Lung (tissue), 12 donors: ENCODE data around the gene SP5. TPM values are rescaled to one million over a fixed set of nuclear protein-coding genes. Genes with fewer than 3 reads are reported as not detected.

Source experiments
- ATAC-seq: fragments of 200-7000 bp; cut with Tn5 transposase; one replicate; pipeline ENCODE4 v1.9.1; 2020; ENCODE audit warnings: moderate number of reproducible peaks; ENCODE audit not compliant: insufficient read depth, low FRiP score
- DNase-seq, 3 donors: peaks; one replicate each; pipeline ENCODE4 v3.0.0-alpha.2; 2013 to 2017
- H3K27ac ChIP-seq, 2 donors: one replicate each; pipeline ENCODE4 v1.5.1; 2013; ENCODE audit warnings: mild to moderate bottlenecking in 2 of 2, moderate library complexity in 2 of 2, control low read depth in 1 of 2, inconsistent platforms in 1 of 2, low read depth in 1 of 2, low read length in 1 of 2
- H3K27me3 ChIP-seq, 3 donors: one replicate each; pipeline ENCODE4 v1.5.1; 2013; ENCODE audit warnings: low read length in 2 of 3; ENCODE audit not compliant: control insufficient read depth in 3 of 3, insufficient read depth in 3 of 3
- H3K36me3 ChIP-seq, 4 donors: one replicate each; pipeline ENCODE4 v1.5.1; 2013; ENCODE audit warnings: low read length in 4 of 4, mild to moderate bottlenecking in 1 of 4, moderate library complexity in 1 of 4; ENCODE audit not compliant: control insufficient read depth in 4 of 4, insufficient read depth in 4 of 4
- H3K4me1 ChIP-seq, 5 donors: one replicate each; pipeline ENCODE4 v1.5.1; 2013; ENCODE audit warnings: low read length in 5 of 5, mild to moderate bottlenecking in 2 of 5, moderate library complexity in 1 of 5; ENCODE audit not compliant: control insufficient read depth in 5 of 5, insufficient read depth in 5 of 5
- H3K4me3 ChIP-seq: one replicate; pipeline ENCODE4 v1.5.1; 2013; ENCODE audit warnings: mild to moderate bottlenecking, control low read depth, moderate library complexity
- H3K9ac ChIP-seq, 2 donors: one replicate each; pipeline ENCODE4 v1.5.1; 2013; ENCODE audit warnings: low read length in 2 of 2, control low read depth in 1 of 2; ENCODE audit not compliant: insufficient read depth in 1 of 2
- H3K9me3 ChIP-seq, 4 donors: one replicate each; pipeline ENCODE4 v1.5.1; 2013; ENCODE audit warnings: low read length in 3 of 4, mild to moderate bottlenecking in 1 of 4, moderate library complexity in 1 of 4; ENCODE audit not compliant: control insufficient read depth in 4 of 4, insufficient read depth in 3 of 4
- WGBS, 2 donors: extraction: QIAGEN DNeasy Blood & Tissue Kit; methylation state at CpG; one replicate each; pipeline ENCODE4 v1.1.7; 2013; 5-methylcytosine and 5-hydroxymethylcytosine counted together
- polyA plus RNA-seq, 2 donors: library from polyadenylated mRNA; stranded (reverse); fragments of 200-250 nt; gene quantifications; one replicate each; pipeline ENCODE4 v1.2.1, GENCODE V29; 2013
- total RNA-seq, 2 donors: library from RNA; depleted of rRNA in 1 of 2; stranded (reverse); fragments of >200 nt in 1 of 2; gene quantifications; one replicate each; pipeline ENCODE4 v1.2.1, GENCODE V29; 2014 to 2021
- TF ChIP-seq, protein P1 (sequence below): IDR thresholded peaks from 2 replicates; pipeline ENCODE4 v1.5.1; 2012; ENCODE audit warnings: mild to moderate bottlenecking; ENCODE audit errors: control extremely low read depth, extremely low read depth
- donor health status: control.
- donor health status: control.
- donor health status: Bipolar disorder and iron deficiency.
- donor health status: healthy.
- donor health status: DM: yes; HTN: yes; CAD: no.

The SP5 gene
- total and polyA plus RNA-seq, 4 donors = 0.45 to 5.2 (median 2.9) TPM

DNA sequence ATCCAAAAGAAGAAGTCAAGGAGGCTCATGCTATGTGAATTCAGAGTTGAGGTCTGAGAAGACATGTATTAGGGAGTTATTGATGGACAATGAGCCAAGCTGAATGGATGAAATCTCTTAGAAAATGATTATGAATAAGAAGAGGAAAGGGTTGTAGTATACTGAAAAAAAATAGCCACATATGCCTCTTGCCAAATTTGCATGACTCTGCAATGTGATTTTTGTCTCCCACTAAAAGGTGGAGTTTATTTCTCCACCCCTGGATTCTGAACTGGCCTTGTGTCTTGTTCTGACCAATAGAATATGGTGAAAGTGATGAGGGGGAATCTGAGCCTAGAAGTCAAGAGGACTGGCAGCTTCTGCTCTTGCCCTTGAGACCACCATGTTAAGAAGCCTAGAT lies 46.4 kb downstream of the SP5 start:
- TF ChIP-seq, protein P1, sequence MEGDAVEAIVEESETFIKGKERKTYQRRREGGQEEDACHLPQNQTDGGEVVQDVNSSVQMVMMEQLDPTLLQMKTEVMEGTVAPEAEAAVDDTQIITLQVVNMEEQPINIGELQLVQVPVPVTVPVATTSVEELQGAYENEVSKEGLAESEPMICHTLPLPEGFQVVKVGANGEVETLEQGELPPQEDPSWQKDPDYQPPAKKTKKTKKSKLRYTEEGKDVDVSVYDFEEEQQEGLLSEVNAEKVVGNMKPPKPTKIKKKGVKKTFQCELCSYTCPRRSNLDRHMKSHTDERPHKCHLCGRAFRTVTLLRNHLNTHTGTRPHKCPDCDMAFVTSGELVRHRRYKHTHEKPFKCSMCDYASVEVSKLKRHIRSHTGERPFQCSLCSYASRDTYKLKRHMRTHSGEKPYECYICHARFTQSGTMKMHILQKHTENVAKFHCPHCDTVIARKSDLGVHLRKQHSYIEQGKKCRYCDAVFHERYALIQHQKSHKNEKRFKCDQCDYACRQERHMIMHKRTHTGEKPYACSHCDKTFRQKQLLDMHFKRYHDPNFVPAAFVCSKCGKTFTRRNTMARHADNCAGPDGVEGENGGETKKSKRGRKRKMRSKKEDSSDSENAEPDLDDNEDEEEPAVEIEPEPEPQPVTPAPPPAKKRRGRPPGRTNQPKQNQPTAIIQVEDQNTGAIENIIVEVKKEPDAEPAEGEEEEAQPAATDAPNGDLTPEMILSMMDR = no peak
- no peak for ATAC-seq

DNA sequence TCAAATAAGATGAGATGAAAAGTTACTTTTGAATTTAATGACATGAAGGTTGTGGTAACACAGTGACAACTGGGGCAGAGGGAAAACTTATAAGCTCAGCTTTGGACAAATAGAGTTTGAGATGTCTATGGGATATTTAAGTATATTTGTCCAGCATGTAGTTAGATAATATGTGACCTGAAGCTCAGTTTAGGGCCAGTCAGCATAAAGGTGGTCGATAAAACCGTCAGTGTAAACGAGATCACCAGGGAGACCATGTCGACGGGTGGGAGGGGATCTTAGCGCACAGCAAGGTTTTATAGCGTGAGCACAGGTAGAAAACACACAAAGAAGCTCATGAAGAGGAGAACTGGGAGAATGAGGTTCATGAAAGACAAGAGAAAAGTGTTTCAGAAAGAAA lies 47.6 kb downstream of the SP5 start:
- H3K27me3 ChIP-seq = no peaks in the 10 kb centered on the region
- TF ChIP-seq, protein P1 = no peak
- ATAC-seq (no peak), DNase-seq (no peak)
- no peak overlapping the region for H3K4me3 ChIP-seq
- H3K9me3 ChIP-seq = no peaks in the 10 kb centered on the region
- H3K4me1 ChIP-seq = peaks cover 0 to 17% (median 4%) of the 10 kb centered on the region in 5 donors
- H3K36me3 ChIP-seq = no peaks in the 10 kb centered on the region
- 82 to 87% methylated on average over 7 of the region's 7 CpGs for WGBS, 2 donors
- H3K27ac ChIP-seq = no peak overlapping the region
- no peak overlapping the region for H3K9ac ChIP-seq

More for the DNA sequence above, 46.4 kb downstream of the SP5 start:
- DNase-seq = no peak
- no peaks in the 10 kb centered on the region for H3K27me3 ChIP-seq
- no peak overlapping the region for H3K9ac ChIP-seq
- H3K36me3 ChIP-seq = no peaks in the 10 kb centered on the region
- H3K4me1 ChIP-seq = peaks cover 0 to 17% (median 4%) of the 10 kb centered on the region in 5 donors
- no peak overlapping the region for H3K27ac ChIP-seq
- H3K4me3 ChIP-seq = no peak overlapping the region
- H3K9me3 ChIP-seq = no peaks in the 10 kb centered on the region

DNA sequence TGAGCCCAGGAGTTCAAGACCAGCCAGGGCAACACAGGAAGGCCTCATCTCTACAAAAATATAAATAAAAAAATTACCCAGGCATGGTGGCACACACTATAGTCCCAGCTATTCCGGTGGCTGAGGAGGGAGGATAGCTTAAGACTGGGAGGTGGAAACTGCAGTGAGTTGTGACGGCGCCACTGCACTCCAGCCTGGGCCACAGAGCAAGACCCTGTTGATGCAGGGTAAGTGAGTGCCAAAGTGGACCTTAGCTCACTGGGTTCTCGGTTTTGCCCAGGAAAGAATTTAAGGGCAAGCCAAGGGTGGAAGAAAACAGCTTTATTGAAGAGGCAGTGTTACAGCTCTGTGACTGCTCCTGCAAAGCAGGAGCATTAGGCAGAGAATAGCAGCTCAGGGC lies 48.1 kb downstream of the SP5 start:
- Histone ChIP-seq H3K9ac (no peak overlapping the region), H3K27me3 (no peaks in the 10 kb centered on the region), H3K4me1 (peaks cover 0 to 17% (median 4%) of the 10 kb centered on the region in 5 donors), H3K9me3 (no peaks in the 10 kb centered on the region), H3K4me3 (no peak overlapping the region), H3K36me3 (no peaks in the 10 kb centered on the region), H3K27ac (no peak overlapping the region)
- TF ChIP-seq, protein P1 = no peak
- 90 to 97% methylated on average over 4 of the region's 4 CpGs for WGBS, 2 donors
- ATAC-seq = no peak
- DNase-seq = no peak

DNA sequence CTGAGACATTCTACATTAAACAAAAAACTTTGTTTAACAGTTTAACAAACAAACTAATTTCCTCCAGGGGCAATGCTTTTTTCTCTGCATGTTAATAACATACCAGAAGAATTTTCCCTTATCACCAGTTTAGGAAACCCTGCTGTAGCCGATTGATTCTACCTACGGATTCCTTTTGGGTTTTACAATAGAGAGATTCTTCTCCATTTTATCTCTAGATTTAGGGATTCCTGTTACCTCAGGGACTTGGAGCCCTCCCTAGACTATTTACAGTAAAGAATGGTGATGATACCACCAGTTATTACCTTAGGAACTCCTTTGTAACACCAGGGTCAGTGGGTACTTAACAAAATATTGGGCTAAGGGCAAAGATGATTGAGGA lies 49.7 kb downstream of the SP5 start:
- Histone ChIP-seq H3K27ac (no peak overlapping the region), H3K27me3 (no peaks in the 10 kb centered on the region), H3K9ac (no peak overlapping the region), H3K4me3 (no peak overlapping the region), H3K9me3 (no peaks in the 10 kb centered on the region), H3K4me1 (peaks cover 0 to 17% (median 5%) of the 10 kb centered on the region in 5 donors), H3K36me3 (no peaks in the 10 kb centered on the region)
- DNase-seq (no peak), ATAC-seq (no peak)
- TF ChIP-seq, protein P1 = no peak
- 26 to 50% methylated on average over 2 of the region's 2 CpGs for WGBS, 2 donors
